ENCODE data around the gene WNT11.

The WNT11 gene

DNA sequence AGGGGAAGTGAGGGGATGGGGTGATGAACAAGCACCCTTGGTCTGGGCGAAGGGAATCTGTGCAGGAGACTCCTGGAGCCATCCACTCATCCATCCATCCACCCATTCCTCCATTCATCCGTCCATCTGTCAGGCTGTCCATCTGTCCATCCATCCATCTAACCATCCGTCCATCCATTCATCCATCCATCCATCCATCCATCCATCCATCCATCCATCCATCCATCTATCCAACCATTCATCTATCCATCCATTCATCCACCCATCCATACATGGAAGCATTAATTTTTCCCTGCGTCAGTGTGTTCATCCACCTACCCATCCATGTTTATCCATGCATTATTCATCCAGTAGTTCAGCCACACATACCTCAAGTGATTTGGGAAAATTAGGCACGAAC is 32.0 kb downstream of the WNT11 start:
- 100% methylated on average over 1 of the region's 5 CpGs for WGBS (ENCODE audit: extremely low coverage, insufficient coverage, insufficient read length)
- H2AFZ ChIP-seq (ENCODE audit: insufficient read depth, low read length, poor library complexity), result no peak overlapping the region

DNA sequence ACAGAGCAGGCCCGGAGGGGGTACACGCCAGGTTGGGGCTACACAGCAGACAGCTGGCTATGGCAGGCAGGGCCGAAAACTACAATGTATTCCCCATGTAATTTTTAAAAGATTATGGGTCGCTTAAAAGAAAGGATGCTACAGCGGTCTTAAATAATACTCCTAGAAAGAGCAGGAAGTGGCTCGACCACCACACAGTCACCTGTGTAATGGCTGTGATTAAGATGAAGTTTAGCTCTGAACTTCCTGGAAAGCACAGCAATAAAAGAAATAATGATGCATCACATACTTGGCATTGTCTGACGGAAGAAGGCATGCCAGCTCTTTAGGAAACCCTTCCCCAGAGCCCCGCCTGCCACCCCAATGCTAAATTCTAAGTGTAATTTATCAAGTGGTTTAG is 32.6 kb downstream of the WNT11 start:
- Histone ChIP-seq H3K4me2 (ENCODE audit: low read length) (no peak overlapping the region), H3K4me1 (ENCODE audit: control insufficient read depth in 1 of 2, insufficient read depth in 2 of 2, low read length in 2 of 2) (peaks cover 4 to 8% of the 10 kb centered on the region in 2 experiments), H4K8ac (ENCODE audit: low read depth, low read length) (no peak overlapping the region), H3K4me3 (ENCODE audit: low read depth, low read length) (no peak overlapping the region), H3K79me1 (ENCODE audit: low read length) (no peaks in the 10 kb centered on the region), H4K91ac (ENCODE audit: low read depth, low read length) (no peak overlapping the region), H3K27ac (ENCODE audit: low read depth, low read length) (no peak overlapping the region), H2BK12ac (ENCODE audit: low read length) (no peak overlapping the region), H2BK120ac (ENCODE audit: insufficient read depth, low read length, poor library complexity) (no peak overlapping the region), H2AFZ (ENCODE audit: insufficient read depth, low read length, poor library complexity) (no peak overlapping the region), H3K36me3 (ENCODE audit: control insufficient read depth in 1 of 2, insufficient read depth in 2 of 2, low read length in 2 of 2) (no peaks in the 10 kb centered on the region), H4K12ac (ENCODE audit: low read depth, low read length) (no peak overlapping the region), H3K9ac (ENCODE audit: low read length) (no peak overlapping the region), H3K4ac (ENCODE audit: low read depth, low read length) (no peak overlapping the region), H3K18ac (ENCODE audit: low read length) (no peak overlapping the region), H3K27me3 (ENCODE audit: insufficient read depth, low read length) (no peaks in the 10 kb centered on the region), H3K23ac (ENCODE audit: low read length) (no peak overlapping the region), H3K9me3 (ENCODE audit: insufficient read depth, low read depth, low read length) (no peaks in the 10 kb centered on the region), H2BK5ac (ENCODE audit: low read depth, low read length, poor library complexity) (no peak overlapping the region), H2AK5ac (ENCODE audit: low read length) (no peak overlapping the region), H3K79me2 (ENCODE audit: control insufficient read depth, insufficient read depth, low read length, poor library complexity) (no peaks in the 10 kb centered on the region), H3K14ac (ENCODE audit: low read length) (no peak overlapping the region)
- no CpG with 5 or more reads among the region's 8 CpGs for WGBS (ENCODE audit: extremely low coverage, insufficient coverage, insufficient read length)
- DNase-seq, result no peak

More for the DNA sequence above, 32.0 kb downstream of the WNT11 start:
- H3K23ac ChIP-seq (ENCODE audit: low read length), result no peak overlapping the region
- no peak overlapping the region for H3K18ac ChIP-seq (ENCODE audit: low read length)
- H3K27me3 ChIP-seq (ENCODE audit: insufficient read depth, low read length), result no peaks in the 10 kb centered on the region
- no peak overlapping the region for H3K9ac ChIP-seq (ENCODE audit: low read length)
- H2AK5ac ChIP-seq (ENCODE audit: low read length), result no peak overlapping the region
- H3K4me3 ChIP-seq (ENCODE audit: low read depth, low read length), result no peak overlapping the region
- H3K4me2 ChIP-seq (ENCODE audit: low read length), result no peak overlapping the region
- no peak overlapping the region for H3K27ac ChIP-seq (ENCODE audit: low read depth, low read length)
- peaks cover 3 to 5% of the 10 kb centered on the region in 2 experiments for H3K4me1 ChIP-seq (ENCODE audit: control insufficient read depth in 1 of 2, insufficient read depth in 2 of 2, low read length in 2 of 2)
- no peaks in the 10 kb centered on the region for H3K9me3 ChIP-seq (ENCODE audit: insufficient read depth, low read depth, low read length)
- DNase-seq, result no peak
- no peak overlapping the region for H3K14ac ChIP-seq (ENCODE audit: low read length)
- H2BK12ac ChIP-seq (ENCODE audit: low read length), result no peak overlapping the region
- no peak overlapping the region for H2BK120ac ChIP-seq (ENCODE audit: insufficient read depth, low read length, poor library complexity)
- no peak overlapping the region for H2BK5ac ChIP-seq (ENCODE audit: low read depth, low read length, poor library complexity)
- H3K36me3 ChIP-seq (ENCODE audit: control insufficient read depth in 1 of 2, insufficient read depth in 2 of 2, low read length in 2 of 2), result no peaks in the 10 kb centered on the region
- no peak overlapping the region for H4K91ac ChIP-seq (ENCODE audit: low read depth, low read length)
- no peaks in the 10 kb centered on the region for H3K79me1 ChIP-seq (ENCODE audit: low read length)
- H3K79me2 ChIP-seq (ENCODE audit: control insufficient read depth, insufficient read depth, low read length, poor library complexity), result no peaks in the 10 kb centered on the region
- no peak overlapping the region for H4K8ac ChIP-seq (ENCODE audit: low read depth, low read length)
- no peak overlapping the region for H4K12ac ChIP-seq (ENCODE audit: low read depth, low read length)
- no peak overlapping the region for H3K4ac ChIP-seq (ENCODE audit: low read depth, low read length)

DNA sequence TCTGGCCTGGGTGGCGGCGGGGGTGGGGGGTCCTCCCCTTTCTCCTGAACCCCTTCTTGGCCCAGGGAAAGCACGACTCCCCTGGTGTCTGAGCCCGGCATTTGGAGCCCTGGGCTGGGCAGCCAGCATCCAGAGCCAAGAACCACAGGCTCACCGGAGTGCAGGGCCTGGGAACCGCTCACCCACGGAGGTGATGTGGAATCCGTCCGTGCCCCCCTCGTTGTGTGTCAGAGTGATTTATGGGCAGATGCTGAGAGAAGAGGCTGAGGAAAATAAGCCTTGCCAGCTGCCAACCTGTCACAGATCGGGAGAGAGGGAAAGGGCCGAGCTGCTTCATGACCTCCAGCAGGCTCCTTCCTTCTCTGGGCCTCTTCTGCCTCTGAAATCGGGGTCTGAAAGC is 33.7 kb downstream of the WNT11 start:
- H3K79me1 ChIP-seq (ENCODE audit: low read length), result no peaks in the 10 kb centered on the region
- H3K36me3 ChIP-seq (ENCODE audit: control insufficient read depth in 1 of 2, insufficient read depth in 2 of 2, low read length in 2 of 2), result no peaks in the 10 kb centered on the region
- H4K91ac ChIP-seq (ENCODE audit: low read depth, low read length), result no peak overlapping the region
- no peak overlapping the region for H3K18ac ChIP-seq (ENCODE audit: low read length)
- H2BK120ac ChIP-seq (ENCODE audit: insufficient read depth, low read length, poor library complexity), result no peak overlapping the region
- no peak overlapping the region for H3K27ac ChIP-seq (ENCODE audit: low read depth, low read length)
- H3K4me3 ChIP-seq (ENCODE audit: low read depth, low read length), result no peak overlapping the region
- no peak overlapping the region for H2BK12ac ChIP-seq (ENCODE audit: low read length)
- WGBS (ENCODE audit: extremely low coverage, insufficient coverage, insufficient read length), result no CpG with 5 or more reads among the region's 13 CpGs
- no peaks in the 10 kb centered on the region for H3K79me2 ChIP-seq (ENCODE audit: control insufficient read depth, insufficient read depth, low read length, poor library complexity)
- H2AFZ ChIP-seq (ENCODE audit: insufficient read depth, low read length, poor library complexity), result no peak overlapping the region
- H3K23ac ChIP-seq (ENCODE audit: low read length), result no peak overlapping the region
- no peak overlapping the region for H2BK5ac ChIP-seq (ENCODE audit: low read depth, low read length, poor library complexity)
- no peak overlapping the region for H3K4ac ChIP-seq (ENCODE audit: low read depth, low read length)
- H4K12ac ChIP-seq (ENCODE audit: low read depth, low read length), result no peak overlapping the region
- no peak overlapping the region for H3K4me2 ChIP-seq (ENCODE audit: low read length)
- no peak overlapping the region for H2AK5ac ChIP-seq (ENCODE audit: low read length)
- H4K8ac ChIP-seq (ENCODE audit: low read depth, low read length), result no peak overlapping the region
- peaks cover 4 to 8% of the 10 kb centered on the region in 2 experiments for H3K4me1 ChIP-seq (ENCODE audit: control insufficient read depth in 1 of 2, insufficient read depth in 2 of 2, low read length in 2 of 2)
- H3K14ac ChIP-seq (ENCODE audit: low read length), result no peak overlapping the region
- H3K9ac ChIP-seq (ENCODE audit: low read length), result no peak overlapping the region
- peaks cover 2% of the 10 kb centered on the region for H3K9me3 ChIP-seq (ENCODE audit: insufficient read depth, low read depth, low read length)
- no peak for DNase-seq
- H3K27me3 ChIP-seq (ENCODE audit: insufficient read depth, low read length), result no peaks in the 10 kb centered on the region

DNA sequence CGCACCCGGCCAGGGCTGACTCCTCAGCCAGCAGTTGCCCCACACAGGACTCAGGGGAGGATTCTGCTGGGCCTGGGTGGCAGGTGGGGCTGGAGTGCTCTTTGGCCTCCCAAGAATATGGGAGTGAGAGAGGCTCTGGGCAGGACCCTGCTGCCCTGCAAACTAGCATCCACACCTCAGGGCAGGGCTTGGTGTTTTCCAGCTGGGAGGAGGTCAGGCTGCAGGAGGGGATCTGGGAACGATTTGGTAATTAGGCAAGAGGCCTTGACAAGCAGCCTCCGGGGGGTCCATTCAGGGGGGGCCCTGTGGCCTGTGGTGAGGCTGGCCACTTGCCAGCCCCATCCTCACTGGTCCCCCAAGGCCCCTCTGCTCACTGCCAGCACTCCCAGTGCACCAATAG is 35.8 kb downstream of the WNT11 start:
- no peak overlapping the region for H2AFZ ChIP-seq (ENCODE audit: insufficient read depth, low read length, poor library complexity)
- no peak overlapping the region for H3K9ac ChIP-seq (ENCODE audit: low read length)
- no peaks in the 10 kb centered on the region for H3K79me1 ChIP-seq (ENCODE audit: low read length)
- H3K4me3 ChIP-seq (ENCODE audit: low read depth, low read length), result no peak overlapping the region
- H3K4me1 ChIP-seq (ENCODE audit: control insufficient read depth in 1 of 2, insufficient read depth in 2 of 2, low read length in 2 of 2), result peaks cover 4 to 8% of the 10 kb centered on the region in 2 experiments
- H2BK120ac ChIP-seq (ENCODE audit: insufficient read depth, low read length, poor library complexity), result no peak overlapping the region
- DNase-seq, result no peak
- H3K18ac ChIP-seq (ENCODE audit: low read length), result no peak overlapping the region
- WGBS (ENCODE audit: extremely low coverage, insufficient coverage, insufficient read length), result no CpG with 5 or more reads among the region's 4 CpGs
- H3K4me2 ChIP-seq (ENCODE audit: low read length), result no peak overlapping the region
- peaks cover 3% of the 10 kb centered on the region for H3K9me3 ChIP-seq (ENCODE audit: insufficient read depth, low read depth, low read length)
- no peak overlapping the region for H3K27ac ChIP-seq (ENCODE audit: low read depth, low read length)
- H4K12ac ChIP-seq (ENCODE audit: low read depth, low read length), result no peak overlapping the region
- H3K36me3 ChIP-seq (ENCODE audit: control insufficient read depth in 1 of 2, insufficient read depth in 2 of 2, low read length in 2 of 2), result no peaks in the 10 kb centered on the region
- no peaks in the 10 kb centered on the region for H3K27me3 ChIP-seq (ENCODE audit: insufficient read depth, low read length)
- H4K8ac ChIP-seq (ENCODE audit: low read depth, low read length), result no peak overlapping the region
- no peak overlapping the region for H2AK5ac ChIP-seq (ENCODE audit: low read length)
- H2BK12ac ChIP-seq (ENCODE audit: low read length), result no peak overlapping the region
- no peak overlapping the region for H3K4ac ChIP-seq (ENCODE audit: low read depth, low read length)
- H3K79me2 ChIP-seq (ENCODE audit: control insufficient read depth, insufficient read depth, low read length, poor library complexity), result no peaks in the 10 kb centered on the region
- H3K23ac ChIP-seq (ENCODE audit: low read length), result no peak overlapping the region
- H3K14ac ChIP-seq (ENCODE audit: low read length), result no peak overlapping the region
- no peak overlapping the region for H2BK5ac ChIP-seq (ENCODE audit: low read depth, low read length, poor library complexity)
- H4K91ac ChIP-seq (ENCODE audit: low read depth, low read length), result no peak overlapping the region
